GM12878 (cell line): Measurements from ENCODE around the gene RELL2. TPM values are rescaled to one million over a fixed set of nuclear protein-coding genes. Genes with fewer than 3 reads are reported as not detected.

Source experiments
- DPF2 ChIP-seq: fragments of 450-650 bp; IDR thresholded peaks from 2 replicates; pipeline ENCODE4 v1.6.1; 2017; ENCODE audit warnings: mild to moderate bottlenecking
- EED ChIP-seq: sonication (generic); IDR thresholded peaks from 2 replicates; pipeline ENCODE4 v1.6.1; 2016; ENCODE audit warnings: antibody characterized with exemption, low read depth
- FOXK2 ChIP-seq: fragments of 450-650 bp; IDR thresholded peaks from 2 replicates; pipeline ENCODE4 v1.6.1; 2017; ENCODE audit warnings: mild to moderate bottlenecking, moderate library complexity
- GABPA ChIP-seq: IDR thresholded peaks from 2 replicates; pipeline ENCODE4 v1.6.1; 2014; ENCODE audit warnings: antibody characterized with exemption, low read depth, mild to moderate bottlenecking, inconsistent platforms
- HDGF ChIP-seq: fragments of 450-650 bp; IDR thresholded peaks from 2 replicates; pipeline ENCODE4 v1.6.1; 2016; ENCODE audit warnings: antibody characterized with exemption
- IRF4 ChIP-seq: IDR thresholded peaks from 2 replicates; pipeline ENCODE4 v1.6.1; 2011; ENCODE audit warnings: low read depth, low read length
- MXI1 ChIP-seq: fragments of 150-350 bp; IDR thresholded peaks from 2 replicates; pipeline ENCODE4 v1.6.1; 2011; ENCODE audit warnings: low read depth, mild to moderate bottlenecking, inconsistent platforms, low read length, improper control_type of control experiment
- NFYA ChIP-seq: IDR thresholded peaks from 2 replicates; pipeline ENCODE4 v1.6.1; 2011; ENCODE audit warnings: low read depth, mild to moderate bottlenecking, low read length, improper control_type of control experiment, borderline replicate concordance
- RELA ChIP-seq: fragments of 450-650 bp; IDR thresholded peaks from 2 replicates; pipeline ENCODE4 v1.8.0; 2014; ENCODE audit warnings: borderline replicate concordance; ENCODE audit not compliant: partially characterized antibody
- RFX5 ChIP-seq: IDR thresholded peaks from 2 replicates; pipeline ENCODE4 v1.6.1; 2011; ENCODE audit warnings: low read depth, low read length, improper control_type of control experiment
- SMAD5 ChIP-seq: IDR thresholded peaks from 2 replicates; pipeline ENCODE4 v1.6.1; 2016; ENCODE audit warnings: antibody characterized with exemption, low read depth
- SREBF1 ChIP-seq: IDR thresholded peaks from 2 replicates; pipeline ENCODE4 v1.6.1; 2012; ENCODE audit warnings: mild to moderate bottlenecking, low read length
- TAF1 ChIP-seq: IDR thresholded peaks from 2 replicates; pipeline ENCODE4 v1.6.1; 2011; ENCODE audit warnings: mild to moderate bottlenecking, low read depth, low read length, borderline replicate concordance
- TCF7 ChIP-seq: IDR thresholded peaks from 2 replicates; pipeline ENCODE4 v1.6.1; 2014; ENCODE audit warnings: antibody characterized with exemption, borderline replicate concordance
- ZNF384 ChIP-seq: IDR thresholded peaks from 2 replicates; pipeline ENCODE4 v1.6.1; 2012; ENCODE audit warnings: low read depth, mild to moderate bottlenecking, low read length, improper control_type of control experiment, borderline replicate concordance
- ZNF622 ChIP-seq: fragments of 450-650 bp; IDR thresholded peaks from 2 replicates; pipeline ENCODE4 v1.6.1; 2017; ENCODE audit warnings: mild to moderate bottlenecking, inconsistent platforms
- ZZZ3 ChIP-seq: IDR thresholded peaks from 2 replicates; pipeline ENCODE4 v1.6.1; 2011; ENCODE audit warnings: low read depth; ENCODE audit not compliant: control insufficient read depth, insufficient read length
- polyA plus RNA-seq, 11 experiments: library from polyadenylated mRNA; depleted of rRNA in 4 of 11; unstranded in 6 of 11; stranded (reverse) in 5 of 11; fragments of >200 nt; fragmentation: Nextera tagmentation in 4 of 11; fragmentation: Illumina TruSeq in 1 of 11; extraction: Ambion mirVana in 4 of 11; extraction: Trizol in 1 of 11; gene quantifications; 1 replicate in 1 of 11; 2 replicates in 10 of 11; pipeline versions ENCODE4 v1.2.1 to v1.2.3, GENCODE V29; 2011 to 2016; ENCODE audit warnings: inconsistent platforms in 2 of 11, missing spikeins in 2 of 11, low read depth in 1 of 11
- total RNA-seq, 4 experiments: library from RNA; depleted of rRNA in 3 of 4; stranded (reverse); fragments of >200 nt in 3 of 4; fragmentation: Illumina TruSeq in 1 of 4; extraction: Trizol in 1 of 4; gene quantifications; 2 replicates each; pipeline versions ENCODE4 v1.2.1 to v1.2.3, GENCODE V29; 2013 to 2021
- TF ChIP-seq, protein P1 (sequence below), 3 experiments: IDR thresholded peaks in 2 of 3; conservative IDR thresholded peaks in 1 of 3; 2 replicates each; pipeline ENCODE4 v1.5.1; 2011; ENCODE audit warnings: low read depth in 3 of 3, low read length in 3 of 3, mild to moderate bottlenecking in 3 of 3, control low read depth in 2 of 3, moderate library complexity in 2 of 3, inconsistent platforms in 1 of 3, mixed read lengths in 1 of 3; ENCODE audit not compliant: control insufficient read depth in 2 of 3, insufficient read depth in 1 of 3; ENCODE audit errors: extremely low read depth in 1 of 3
- TF ChIP-seq, protein P2 (sequence below): IDR thresholded peaks from 2 replicates; pipeline ENCODE4 v1.6.1; 2012; ENCODE audit warnings: low read length, inconsistent platforms
- TF ChIP-seq, protein P3 (sequence below): fragments of 450-650 bp; IDR thresholded peaks from 2 replicates; pipeline ENCODE4 v1.6.1; 2017; ENCODE audit warnings: mild to moderate bottlenecking, moderate library complexity
- TF ChIP-seq, protein P4 (sequence below): fragments of 450-650 bp; IDR thresholded peaks from 2 replicates; pipeline ENCODE4 v1.6.1; 2017; ENCODE audit warnings: low read depth, mild to moderate bottlenecking, moderate library complexity

The RELL2 gene
- total and polyA plus RNA-seq, 10 of the 15 experiments (the other 5 are each of a cell fraction or from before 2014, with no cell fraction given): 0.23 to 21.4 (median 7.1) TPM

DNA sequence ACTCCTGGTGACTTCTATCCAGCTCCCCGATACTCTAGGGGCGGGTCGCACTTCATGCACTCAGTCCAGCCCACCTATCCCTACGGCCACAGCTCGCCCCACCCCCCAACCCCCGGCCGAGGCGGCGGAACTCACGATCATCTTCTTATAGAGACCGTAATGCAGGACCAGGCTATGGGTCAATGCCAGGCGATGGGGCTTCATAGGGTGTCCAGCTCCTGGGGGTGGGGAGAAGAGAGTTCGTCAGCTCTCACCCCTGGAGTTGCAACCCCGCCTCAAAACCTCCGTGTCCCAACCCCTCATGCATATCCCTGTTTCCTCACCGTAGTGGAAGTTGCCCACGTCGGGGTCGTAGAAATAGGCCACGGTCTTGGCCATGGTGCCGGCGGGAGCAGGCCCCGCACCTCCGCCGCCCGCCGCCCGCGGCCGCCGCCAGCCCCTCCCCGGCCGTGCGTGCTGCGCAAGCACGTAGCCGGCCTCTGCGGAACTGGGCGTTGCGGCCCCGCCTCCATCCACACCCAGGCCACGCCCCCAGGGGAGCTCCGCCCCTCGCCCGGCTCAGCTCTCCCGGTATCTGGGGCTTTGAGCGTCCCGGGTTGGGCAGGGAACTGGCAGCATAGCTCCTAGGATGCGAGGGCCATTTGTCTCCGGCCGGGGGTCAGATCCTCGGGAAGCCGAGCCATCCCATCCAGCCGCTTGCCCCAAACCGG is at the start of gene RELL2, which contains the start of gene HDAC3 (continued):
- TF ChIP-seq, protein P1, sequence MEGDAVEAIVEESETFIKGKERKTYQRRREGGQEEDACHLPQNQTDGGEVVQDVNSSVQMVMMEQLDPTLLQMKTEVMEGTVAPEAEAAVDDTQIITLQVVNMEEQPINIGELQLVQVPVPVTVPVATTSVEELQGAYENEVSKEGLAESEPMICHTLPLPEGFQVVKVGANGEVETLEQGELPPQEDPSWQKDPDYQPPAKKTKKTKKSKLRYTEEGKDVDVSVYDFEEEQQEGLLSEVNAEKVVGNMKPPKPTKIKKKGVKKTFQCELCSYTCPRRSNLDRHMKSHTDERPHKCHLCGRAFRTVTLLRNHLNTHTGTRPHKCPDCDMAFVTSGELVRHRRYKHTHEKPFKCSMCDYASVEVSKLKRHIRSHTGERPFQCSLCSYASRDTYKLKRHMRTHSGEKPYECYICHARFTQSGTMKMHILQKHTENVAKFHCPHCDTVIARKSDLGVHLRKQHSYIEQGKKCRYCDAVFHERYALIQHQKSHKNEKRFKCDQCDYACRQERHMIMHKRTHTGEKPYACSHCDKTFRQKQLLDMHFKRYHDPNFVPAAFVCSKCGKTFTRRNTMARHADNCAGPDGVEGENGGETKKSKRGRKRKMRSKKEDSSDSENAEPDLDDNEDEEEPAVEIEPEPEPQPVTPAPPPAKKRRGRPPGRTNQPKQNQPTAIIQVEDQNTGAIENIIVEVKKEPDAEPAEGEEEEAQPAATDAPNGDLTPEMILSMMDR (IDR thresholded peaks at IDR 0.05 in 2 of 3, conservative IDR thresholded peaks at IDR 0.05 in 1 of 3; ENCODE audit: control insufficient read depth in 2 of 3, extremely low read depth in 1 of 3, insufficient read depth in 1 of 3, low read depth in 3 of 3, low read length in 3 of 3): no peak
- TF ChIP-seq, protein P2, sequence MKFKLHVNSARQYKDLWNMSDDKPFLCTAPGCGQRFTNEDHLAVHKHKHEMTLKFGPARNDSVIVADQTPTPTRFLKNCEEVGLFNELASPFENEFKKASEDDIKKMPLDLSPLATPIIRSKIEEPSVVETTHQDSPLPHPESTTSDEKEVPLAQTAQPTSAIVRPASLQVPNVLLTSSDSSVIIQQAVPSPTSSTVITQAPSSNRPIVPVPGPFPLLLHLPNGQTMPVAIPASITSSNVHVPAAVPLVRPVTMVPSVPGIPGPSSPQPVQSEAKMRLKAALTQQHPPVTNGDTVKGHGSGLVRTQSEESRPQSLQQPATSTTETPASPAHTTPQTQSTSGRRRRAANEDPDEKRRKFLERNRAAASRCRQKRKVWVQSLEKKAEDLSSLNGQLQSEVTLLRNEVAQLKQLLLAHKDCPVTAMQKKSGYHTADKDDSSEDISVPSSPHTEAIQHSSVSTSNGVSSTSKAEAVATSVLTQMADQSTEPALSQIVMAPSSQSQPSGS: no peak
- TF ChIP-seq ZNF622 (no peak), GABPA (no peak), RELA (no peak), FOXK2 (no peak), TCF7 (no peak), SMAD5 (no peak), DPF2 (peak; percentile 75), HDGF (no peak), IRF4 (no peak), MXI1 (no peak), NFYA (no peak), ZNF384 (no peak), ZZZ3 (no peak), EED (no peak), RFX5 (no peak), TAF1 (no peak; the same call in 1 of the 2 replicates), SREBF1 (no peak)
- TF ChIP-seq, protein P3, sequence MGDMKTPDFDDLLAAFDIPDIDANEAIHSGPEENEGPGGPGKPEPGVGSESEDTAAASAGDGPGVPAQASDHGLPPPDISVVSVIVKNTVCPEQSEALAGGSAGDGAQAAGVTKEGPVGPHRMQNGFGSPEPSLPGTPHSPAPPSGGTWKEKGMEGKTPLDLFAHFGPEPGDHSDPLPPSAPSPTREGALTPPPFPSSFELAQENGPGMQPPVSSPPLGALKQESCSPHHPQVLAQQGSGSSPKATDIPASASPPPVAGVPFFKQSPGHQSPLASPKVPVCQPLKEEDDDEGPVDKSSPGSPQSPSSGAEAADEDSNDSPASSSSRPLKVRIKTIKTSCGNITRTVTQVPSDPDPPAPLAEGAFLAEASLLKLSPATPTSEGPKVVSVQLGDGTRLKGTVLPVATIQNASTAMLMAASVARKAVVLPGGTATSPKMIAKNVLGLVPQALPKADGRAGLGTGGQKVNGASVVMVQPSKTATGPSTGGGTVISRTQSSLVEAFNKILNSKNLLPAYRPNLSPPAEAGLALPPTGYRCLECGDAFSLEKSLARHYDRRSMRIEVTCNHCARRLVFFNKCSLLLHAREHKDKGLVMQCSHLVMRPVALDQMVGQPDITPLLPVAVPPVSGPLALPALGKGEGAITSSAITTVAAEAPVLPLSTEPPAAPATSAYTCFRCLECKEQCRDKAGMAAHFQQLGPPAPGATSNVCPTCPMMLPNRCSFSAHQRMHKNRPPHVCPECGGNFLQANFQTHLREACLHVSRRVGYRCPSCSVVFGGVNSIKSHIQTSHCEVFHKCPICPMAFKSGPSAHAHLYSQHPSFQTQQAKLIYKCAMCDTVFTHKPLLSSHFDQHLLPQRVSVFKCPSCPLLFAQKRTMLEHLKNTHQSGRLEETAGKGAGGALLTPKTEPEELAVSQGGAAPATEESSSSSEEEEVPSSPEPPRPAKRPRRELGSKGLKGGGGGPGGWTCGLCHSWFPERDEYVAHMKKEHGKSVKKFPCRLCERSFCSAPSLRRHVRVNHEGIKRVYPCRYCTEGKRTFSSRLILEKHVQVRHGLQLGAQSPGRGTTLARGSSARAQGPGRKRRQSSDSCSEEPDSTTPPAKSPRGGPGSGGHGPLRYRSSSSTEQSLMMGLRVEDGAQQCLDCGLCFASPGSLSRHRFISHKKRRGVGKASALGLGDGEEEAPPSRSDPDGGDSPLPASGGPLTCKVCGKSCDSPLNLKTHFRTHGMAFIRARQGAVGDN: peak; percentile 82
- TF ChIP-seq, protein P4, sequence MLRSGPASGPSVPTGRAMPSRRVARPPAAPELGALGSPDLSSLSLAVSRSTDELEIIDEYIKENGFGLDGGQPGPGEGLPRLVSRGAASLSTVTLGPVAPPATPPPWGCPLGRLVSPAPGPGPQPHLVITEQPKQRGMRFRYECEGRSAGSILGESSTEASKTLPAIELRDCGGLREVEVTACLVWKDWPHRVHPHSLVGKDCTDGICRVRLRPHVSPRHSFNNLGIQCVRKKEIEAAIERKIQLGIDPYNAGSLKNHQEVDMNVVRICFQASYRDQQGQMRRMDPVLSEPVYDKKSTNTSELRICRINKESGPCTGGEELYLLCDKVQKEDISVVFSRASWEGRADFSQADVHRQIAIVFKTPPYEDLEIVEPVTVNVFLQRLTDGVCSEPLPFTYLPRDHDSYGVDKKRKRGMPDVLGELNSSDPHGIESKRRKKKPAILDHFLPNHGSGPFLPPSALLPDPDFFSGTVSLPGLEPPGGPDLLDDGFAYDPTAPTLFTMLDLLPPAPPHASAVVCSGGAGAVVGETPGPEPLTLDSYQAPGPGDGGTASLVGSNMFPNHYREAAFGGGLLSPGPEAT: no peak
